HG03457 (cell line): Measurements from ENCODE around the gene MRGPRX2.

Experiments
- ATAC-seq: cut with Tn5 transposase; IDR thresholded peaks from one replicate; pipeline ENCODE4 v1.9.1; 2021; ENCODE audit warnings: moderate number of reproducible peaks; ENCODE audit not compliant: unreplicated experiment

The MRGPRX2 gene

GRCh38 chr11:19012636-19013035 lies 47.9 kb downstream of the MRGPRX2 start:
- no peak for ATAC-seq
